ENCODE results near the gene TFEB.

The TFEB gene

GRCh38 chr6:41702089-41702745 is 33.2 kb downstream of the TFEB start:
- H3K9me3 Mint-ChIP-seq (ENCODE audit: low read depth) = no peaks in the 10 kb centered on the region
- no peak overlapping the region for H3K4me3 Mint-ChIP-seq
- H3K27ac Mint-ChIP-seq = no peak overlapping the region
- H3K27me3 Mint-ChIP-seq = no peaks in the 10 kb centered on the region
- H3K36me3 Mint-ChIP-seq = no peaks in the 10 kb centered on the region
- peaks cover 10% of the 10 kb centered on the region for H3K4me1 Mint-ChIP-seq (ENCODE audit: low read depth)

GRCh38 chr6:41700463-41701347 is 34.7 kb downstream of the TFEB start:
- Mint-ChIP-seq H3K36me3 (no peaks in the 10 kb centered on the region), H3K27me3 (no peaks in the 10 kb centered on the region), H3K4me1 (ENCODE audit: low read depth) (no peaks in the 10 kb centered on the region), H3K4me3 (no peak overlapping the region), H3K27ac (no peak overlapping the region), H3K9me3 (ENCODE audit: low read depth) (no peaks in the 10 kb centered on the region)

- H3K27me3 Mint-ChIP-seq = no peaks in the 10 kb centered on the region
Measured at GRCh38 chr6:41699063-41699462, 36.3 kb downstream of the TFEB start.

GRCh38 chr6:41697861-41698781 is 37.3 kb downstream of the TFEB start:
- Mint-ChIP-seq H3K4me3 (no peak overlapping the region), H3K27me3 (no peaks in the 10 kb centered on the region), H3K27ac (no peak overlapping the region), H3K4me1 (ENCODE audit: low read depth) (no peaks in the 10 kb centered on the region), H3K36me3 (no peaks in the 10 kb centered on the region), H3K9me3 (ENCODE audit: low read depth) (no peaks in the 10 kb centered on the region)

More at GRCh38 chr6:41699063-41699462, 36.3 kb downstream of the TFEB start:
- Mint-ChIP-seq H3K27ac (no peak overlapping the region), H3K4me1 (ENCODE audit: low read depth) (no peaks in the 10 kb centered on the region), H3K9me3 (ENCODE audit: low read depth) (no peaks in the 10 kb centered on the region), H3K36me3 (no peaks in the 10 kb centered on the region), H3K4me3 (no peak overlapping the region)

GRCh38 chr6:41696788-41697187 is 38.6 kb downstream of the TFEB start:
- Mint-ChIP-seq H3K27ac (no peak overlapping the region), H3K27me3 (no peaks in the 10 kb centered on the region), H3K36me3 (no peaks in the 10 kb centered on the region), H3K4me1 (ENCODE audit: low read depth) (no peaks in the 10 kb centered on the region), H3K9me3 (ENCODE audit: low read depth) (no peaks in the 10 kb centered on the region), H3K4me3 (no peak overlapping the region)

- no peaks in the 10 kb centered on the region for H3K9me3 Mint-ChIP-seq (ENCODE audit: low read depth)
- H3K27ac Mint-ChIP-seq = no peak overlapping the region
- H3K36me3 Mint-ChIP-seq = no peaks in the 10 kb centered on the region
- no peaks in the 10 kb centered on the region for H3K27me3 Mint-ChIP-seq
- H3K4me3 Mint-ChIP-seq = no peak overlapping the region
- H3K4me1 Mint-ChIP-seq (ENCODE audit: low read depth) = no peaks in the 10 kb centered on the region
Measured at GRCh38 chr6:41695825-41696224, 39.6 kb downstream of the TFEB start.

- Mint-ChIP-seq H3K27ac (no peak overlapping the region), H3K4me3 (no peak overlapping the region), H3K4me1 (ENCODE audit: low read depth) (no peaks in the 10 kb centered on the region), H3K27me3 (no peaks in the 10 kb centered on the region), H3K36me3 (no peaks in the 10 kb centered on the region), H3K9me3 (ENCODE audit: low read depth) (no peaks in the 10 kb centered on the region)
Measured at GRCh38 chr6:41694815-41695526, 40.4 kb downstream of the TFEB start.

- no peak overlapping the region for H3K27ac Mint-ChIP-seq
- no peaks in the 10 kb centered on the region for H3K36me3 Mint-ChIP-seq
- no peak overlapping the region for H3K4me3 Mint-ChIP-seq
- no peaks in the 10 kb centered on the region for H3K9me3 Mint-ChIP-seq (ENCODE audit: low read depth)
- no peaks in the 10 kb centered on the region for H3K27me3 Mint-ChIP-seq
- no peaks in the 10 kb centered on the region for H3K4me1 Mint-ChIP-seq (ENCODE audit: low read depth)
Measured at GRCh38 chr6:41693281-41694240, 41.8 kb downstream of the TFEB start.

- H3K27ac Mint-ChIP-seq = no peak overlapping the region
Measured at GRCh38 chr6:41692730-41693129, 42.7 kb downstream of the TFEB start.

GRCh38 chr6:41692080-41692675 is 43.2 kb downstream of the TFEB start:
- Mint-ChIP-seq H3K27ac (no peak overlapping the region), H3K4me1 (ENCODE audit: low read depth) (no peaks in the 10 kb centered on the region), H3K36me3 (no peaks in the 10 kb centered on the region), H3K4me3 (no peak overlapping the region), H3K9me3 (ENCODE audit: low read depth) (no peaks in the 10 kb centered on the region), H3K27me3 (no peaks in the 10 kb centered on the region)

More at GRCh38 chr6:41692730-41693129, 42.7 kb downstream of the TFEB start:
- Mint-ChIP-seq H3K9me3 (ENCODE audit: low read depth) (no peaks in the 10 kb centered on the region), H3K36me3 (no peaks in the 10 kb centered on the region), H3K4me3 (no peak overlapping the region), H3K4me1 (ENCODE audit: low read depth) (no peaks in the 10 kb centered on the region), H3K27me3 (no peaks in the 10 kb centered on the region)

GRCh38 chr6:41691426-41692079 is 43.9 kb downstream of the TFEB start:
- Mint-ChIP-seq H3K36me3 (no peaks in the 10 kb centered on the region), H3K9me3 (ENCODE audit: low read depth) (no peaks in the 10 kb centered on the region), H3K27me3 (no peaks in the 10 kb centered on the region), H3K4me1 (ENCODE audit: low read depth) (no peaks in the 10 kb centered on the region), H3K27ac (no peak overlapping the region), H3K4me3 (no peak overlapping the region)

- Mint-ChIP-seq H3K9me3 (ENCODE audit: low read depth) (no peaks in the 10 kb centered on the region), H3K27ac (no peak overlapping the region), H3K4me1 (ENCODE audit: low read depth) (no peaks in the 10 kb centered on the region), H3K36me3 (no peaks in the 10 kb centered on the region), H3K4me3 (no peak overlapping the region), H3K27me3 (no peaks in the 10 kb centered on the region)
Measured at GRCh38 chr6:41690541-41691330, 44.7 kb downstream of the TFEB start.

All from activated naive CD8-positive, alpha-beta T cell (primary cell).